ENCODE results near the gene NUP214. TPM values are rescaled to one million over a fixed set of nuclear protein-coding genes. Genes with fewer than 3 reads are reported as not detected.

The NUP214 gene
- total RNA-seq, 1 experiment from 2014 or later: 34.9 TPM

GRCh38 chr9:131091352-131091992 lies 33.9 kb upstream of the NUP214 start:
- CTCF ChIA-PET: no interaction called here
- H3K9me3 ChIP-seq (ENCODE audit: control insufficient read depth, insufficient read depth, low read depth, low read length): no peaks in the 10 kb centered on the region
- 0 out of 2 replicates have a peak, but pooled peaks cover 5% of the 10 kb centered on the region for H3K4me1 ChIP-seq (ENCODE audit: control insufficient read depth, insufficient read depth, low read length)
- in situ Hi-C loops (cut with HindIII; ENCODE audit: low pct_unique_long_range_greater_than_20kb, low sequenced_read_pairs) (no loop called here), intact Hi-C loops (cut with micrococcal nuclease; ENCODE audit: unreplicated experiment) (no loop called here)
- POLR2A ChIA-PET: no interaction called here
- BruUV-seq (replicated peaks): no TSS peak
- ATAC-seq: no peak
- no peak overlapping the region for H3K4me3 ChIP-seq (ENCODE audit: low read depth in 2 of 2, low read length in 2 of 2)
- DNase-seq (ENCODE audit: low read depth, low spot score): no peak
- no peaks in the 10 kb centered on the region; the same call in 1 of the 2 replicates for H3K36me3 ChIP-seq (ENCODE audit: control insufficient read depth, insufficient read depth, low read length)
- H3K27me3 ChIP-seq (ENCODE audit: control insufficient read depth, insufficient read depth, low read length): no peaks in the 10 kb centered on the region
- TF ChIP-seq CTCF (IDR thresholded peaks at IDR 0.05): no peak
- no peak for TF ChIP-seq TCF7L2 (IDR thresholded peaks at IDR 0.05; ENCODE audit: low read depth, low read length)
- TF ChIP-seq REST (IDR thresholded peaks at IDR 0.05; ENCODE audit: insufficient read depth in 1 of 2, low read depth in 2 of 2, low read length in 1 of 2): no peak
- TF ChIP-seq POLR2AphosphoS5 (IDR thresholded peaks at IDR 0.05; ENCODE audit: low read depth, low read length): no peak
- TF ChIP-seq SIN3A (IDR thresholded peaks at IDR 0.05; ENCODE audit: borderline replicate concordance, insufficient read depth, low read depth, low read length): no peak
- no peak overlapping the region for H3K27ac ChIP-seq (ENCODE audit: low read length)

- ChIA-PET POLR2A (no interaction called here), CTCF (no interaction called here)
- H3K36me3 ChIP-seq (ENCODE audit: control insufficient read depth, insufficient read depth, low read length): no peaks in the 10 kb centered on the region; the same call in 1 of the 2 replicates
- no peaks in the 10 kb centered on the region for H3K9me3 ChIP-seq (ENCODE audit: control insufficient read depth, insufficient read depth, low read depth, low read length)
- intact Hi-C loops (cut with micrococcal nuclease; ENCODE audit: unreplicated experiment): no loop called here
- no peak for DNase-seq (ENCODE audit: low read depth, low spot score)
- no peak for TF ChIP-seq REST (IDR thresholded peaks at IDR 0.05; ENCODE audit: insufficient read depth in 1 of 2, low read depth in 2 of 2, low read length in 1 of 2)
- no peak for TF ChIP-seq POLR2AphosphoS5 (IDR thresholded peaks at IDR 0.05; ENCODE audit: low read depth, low read length)
- TF ChIP-seq CTCF (IDR thresholded peaks at IDR 0.05): no peak
- TF ChIP-seq SIN3A (IDR thresholded peaks at IDR 0.05; ENCODE audit: borderline replicate concordance, insufficient read depth, low read depth, low read length): no peak
- TF ChIP-seq TCF7L2 (IDR thresholded peaks at IDR 0.05; ENCODE audit: low read depth, low read length): no peak
- H3K27ac ChIP-seq (ENCODE audit: low read length): no peak overlapping the region
- H3K4me3 ChIP-seq (ENCODE audit: low read depth in 2 of 2, low read length in 2 of 2): no peak overlapping the region
- BruUV-seq (replicated peaks): no TSS peak
- no peaks in the 10 kb centered on the region for H3K27me3 ChIP-seq (ENCODE audit: control insufficient read depth, insufficient read depth, low read length)
- H3K4me1 ChIP-seq (ENCODE audit: control insufficient read depth, insufficient read depth, low read length): 0 out of 2 replicates have a peak, but pooled peaks cover 5% of the 10 kb centered on the region
- in situ Hi-C loops (cut with HindIII; ENCODE audit: low pct_unique_long_range_greater_than_20kb, low sequenced_read_pairs): no loop called here
- no peak for ATAC-seq
Measured at GRCh38 chr9:131092030-131092429, 33.4 kb upstream of the NUP214 start.

All from Panc1 (cell line).